ENCODE data around the gene TMA7B. TPM values are rescaled to one million over a fixed set of nuclear protein-coding genes. Genes with fewer than 3 reads are reported as not detected.
A peak's percentile ranks its signal among the peaks of the same experiment; 100 is the strongest.
"Not testable (repeated sequence)": the region's sequence is repeated elsewhere in the genome, so short reads cannot be mapped to it uniquely, and the experiment has no call there.

TMA7B gene
- total RNA-seq, 4 donors from 2014 or later = not detected

- no peaks in the 10 kb centered on the region for H3K27me3 ChIP-seq
- peaks cover 0 to 10% (median 0%) of the 10 kb centered on the region in 4 donors for H3K4me1 ChIP-seq
- H3K9me3 ChIP-seq = no peaks in the 10 kb centered on the region
- H3K27ac ChIP-seq = peak overlapping the region in 1 of 4 donors; percentile 40
- H3K36me3 ChIP-seq = no peaks in the 10 kb centered on the region
- peak in 1 of 3 donors; percentile 25 for DNase-seq
- H3K4me3 ChIP-seq = no peak overlapping the region
- no peak for TF ChIP-seq POLR2A (IDR thresholded peaks at IDR 0.05)
- TF ChIP-seq, protein P1, sequence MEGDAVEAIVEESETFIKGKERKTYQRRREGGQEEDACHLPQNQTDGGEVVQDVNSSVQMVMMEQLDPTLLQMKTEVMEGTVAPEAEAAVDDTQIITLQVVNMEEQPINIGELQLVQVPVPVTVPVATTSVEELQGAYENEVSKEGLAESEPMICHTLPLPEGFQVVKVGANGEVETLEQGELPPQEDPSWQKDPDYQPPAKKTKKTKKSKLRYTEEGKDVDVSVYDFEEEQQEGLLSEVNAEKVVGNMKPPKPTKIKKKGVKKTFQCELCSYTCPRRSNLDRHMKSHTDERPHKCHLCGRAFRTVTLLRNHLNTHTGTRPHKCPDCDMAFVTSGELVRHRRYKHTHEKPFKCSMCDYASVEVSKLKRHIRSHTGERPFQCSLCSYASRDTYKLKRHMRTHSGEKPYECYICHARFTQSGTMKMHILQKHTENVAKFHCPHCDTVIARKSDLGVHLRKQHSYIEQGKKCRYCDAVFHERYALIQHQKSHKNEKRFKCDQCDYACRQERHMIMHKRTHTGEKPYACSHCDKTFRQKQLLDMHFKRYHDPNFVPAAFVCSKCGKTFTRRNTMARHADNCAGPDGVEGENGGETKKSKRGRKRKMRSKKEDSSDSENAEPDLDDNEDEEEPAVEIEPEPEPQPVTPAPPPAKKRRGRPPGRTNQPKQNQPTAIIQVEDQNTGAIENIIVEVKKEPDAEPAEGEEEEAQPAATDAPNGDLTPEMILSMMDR (IDR thresholded peaks at IDR 0.05) = no peak
Observed at GRCh38 chr22:39947220-39948216, 12.7 kb upstream of the TMA7B start.

DNA sequence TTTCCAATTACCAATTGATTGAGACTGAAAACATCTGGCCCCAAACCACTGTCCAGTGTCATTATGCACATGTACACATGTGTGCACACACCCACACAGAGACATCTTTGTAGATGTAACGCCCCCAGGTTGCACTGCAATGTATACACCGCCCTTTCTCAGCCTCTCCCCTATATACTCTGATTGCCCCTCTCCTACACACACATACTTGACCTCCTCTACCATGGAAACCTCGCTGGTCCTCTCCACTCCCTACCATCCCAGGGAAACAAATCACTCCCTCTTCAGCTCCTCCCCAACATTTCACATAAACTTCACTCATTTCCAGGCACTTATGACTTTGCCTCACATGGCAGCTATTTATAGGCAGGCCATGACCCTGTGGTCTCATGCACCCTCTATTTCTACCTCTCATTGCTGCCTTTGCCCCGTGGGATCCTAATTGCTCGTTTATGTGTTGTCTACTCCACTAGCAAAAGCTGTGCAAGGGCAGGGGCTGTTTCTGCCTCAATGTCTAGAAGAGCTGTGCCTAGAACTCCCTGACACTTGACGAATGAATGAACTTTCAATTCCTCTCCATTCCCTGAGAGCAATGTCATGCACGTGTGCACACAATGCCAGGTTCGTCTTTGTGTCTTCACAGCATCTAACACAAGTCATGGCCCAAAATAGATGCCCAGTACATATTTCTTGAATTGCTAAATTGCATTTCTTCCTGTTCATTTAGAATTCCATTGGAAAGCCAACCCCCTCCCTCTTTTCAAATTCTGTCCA lies 10.0 kb upstream of the TMA7B start:
- no peak overlapping the region for H3K27ac ChIP-seq
- H3K4me1 ChIP-seq = peaks cover 0 to 10% (median 0%) of the 10 kb centered on the region in 4 donors
- H3K27me3 ChIP-seq = no peaks in the 10 kb centered on the region
- H3K36me3 ChIP-seq = no peaks in the 10 kb centered on the region
- DNase-seq = no peak
- no peak overlapping the region for H3K4me3 ChIP-seq
- TF ChIP-seq, protein P1 (IDR thresholded peaks at IDR 0.05) = no peak
- TF ChIP-seq POLR2A (IDR thresholded peaks at IDR 0.05) = no peak
- no peaks in the 10 kb centered on the region for H3K9me3 ChIP-seq

- H3K27me3 ChIP-seq, H3K9me3 ChIP-seq, H3K36me3 ChIP-seq, H3K4me3 ChIP-seq: not testable (repeated sequence)
- Histone ChIP-seq H3K27ac (peak overlapping the region in 2 of 4 donors; percentile 43 to 47), H3K4me1 (peaks cover 0 to 13% (median 0%) of the 10 kb centered on the region in 4 donors)
- peak in 1 of 3 donors; percentile 34 for DNase-seq
Observed at GRCh38 chr22:39951603-39952293, 8.4 kb upstream of the TMA7B start.

GRCh38 chr22:39952347-39952746 lies 7.8 kb upstream of the TMA7B start:
- peak overlapping the region in 2 of 4 donors; percentile 43 to 47 for H3K27ac ChIP-seq

GRCh38 chr22:39953101-39953500 lies 7.1 kb upstream of the TMA7B start:
- DNase-seq = no peak
- H3K36me3 ChIP-seq = no peaks in the 10 kb centered on the region
- peak overlapping the region in 1 of 4 donors; percentile 10 for H3K27ac ChIP-seq
- no peaks in the 10 kb centered on the region for H3K27me3 ChIP-seq
- TF ChIP-seq, protein P1 (IDR thresholded peaks at IDR 0.05) = no peak
- TF ChIP-seq POLR2A (IDR thresholded peaks at IDR 0.05) = no peak
- no peaks in the 10 kb centered on the region for H3K9me3 ChIP-seq
- peaks cover 0 to 10% (median 0%) of the 10 kb centered on the region in 4 donors for H3K4me1 ChIP-seq
- H3K4me3 ChIP-seq = no peak overlapping the region

More at GRCh38 chr22:39952347-39952746, 7.8 kb upstream of the TMA7B start:
- TF ChIP-seq, protein P1 (IDR thresholded peaks at IDR 0.05) = no peak
- no peak overlapping the region for H3K4me3 ChIP-seq
- no peaks in the 10 kb centered on the region for H3K36me3 ChIP-seq
- no peaks in the 10 kb centered on the region for H3K9me3 ChIP-seq
- no peaks in the 10 kb centered on the region for H3K27me3 ChIP-seq
- peaks cover 0 to 10% (median 0%) of the 10 kb centered on the region in 4 donors for H3K4me1 ChIP-seq
- DNase-seq = no peak

All from Peyer's patch (tissue), 4 donors.